ENCODE data around the gene SIK2. TPM values are rescaled to one million over a fixed set of nuclear protein-coding genes. Genes with fewer than 3 reads are reported as not detected.

SIK2 gene
- total and polyA plus RNA-seq, 10 donors = 1.7 to 23.8 (median 14.9) TPM

DNA sequence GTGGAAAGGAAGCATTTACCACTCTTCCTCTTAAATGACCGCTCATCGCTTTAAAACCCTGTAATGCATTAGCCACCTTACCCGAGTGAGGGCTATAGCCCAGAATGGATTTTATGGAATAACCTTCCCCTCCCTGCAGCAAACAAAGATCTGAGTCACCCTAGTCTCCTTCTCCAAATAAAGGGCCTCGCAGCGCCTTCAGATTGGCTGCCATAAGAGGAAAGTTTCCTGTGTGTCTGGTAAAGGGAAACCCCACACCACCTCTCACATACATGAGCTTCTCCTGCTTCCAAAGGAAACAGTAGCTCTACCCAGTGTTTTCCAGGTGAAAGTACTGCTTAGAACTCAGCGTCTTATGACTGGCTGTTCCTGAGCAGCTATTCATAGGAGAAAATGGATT lies 116.2 kb downstream of the SIK2 start:
- 88 to 95% (median 94%) methylated on average over 6 of the region's 6 CpGs for WGBS, 5 donors
- intact Hi-C loops (cut with DNase I; ENCODE audit: low total_unique reads) = no loop called here
- peaks cover 0 to 96% (median 64%) of the 10 kb centered on the region in 6 donors for H3K36me3 ChIP-seq
- peaks cover 0 to 11% (median 0%) of the 10 kb centered on the region in 6 donors for H3K4me1 ChIP-seq
- no peak overlapping the region for H3K27ac ChIP-seq
- no peak for DNase-seq
- no peak overlapping the region for H3K4me3 ChIP-seq
- no peaks in the 10 kb centered on the region for H3K9me3 ChIP-seq
- TF ChIP-seq, protein P1, sequence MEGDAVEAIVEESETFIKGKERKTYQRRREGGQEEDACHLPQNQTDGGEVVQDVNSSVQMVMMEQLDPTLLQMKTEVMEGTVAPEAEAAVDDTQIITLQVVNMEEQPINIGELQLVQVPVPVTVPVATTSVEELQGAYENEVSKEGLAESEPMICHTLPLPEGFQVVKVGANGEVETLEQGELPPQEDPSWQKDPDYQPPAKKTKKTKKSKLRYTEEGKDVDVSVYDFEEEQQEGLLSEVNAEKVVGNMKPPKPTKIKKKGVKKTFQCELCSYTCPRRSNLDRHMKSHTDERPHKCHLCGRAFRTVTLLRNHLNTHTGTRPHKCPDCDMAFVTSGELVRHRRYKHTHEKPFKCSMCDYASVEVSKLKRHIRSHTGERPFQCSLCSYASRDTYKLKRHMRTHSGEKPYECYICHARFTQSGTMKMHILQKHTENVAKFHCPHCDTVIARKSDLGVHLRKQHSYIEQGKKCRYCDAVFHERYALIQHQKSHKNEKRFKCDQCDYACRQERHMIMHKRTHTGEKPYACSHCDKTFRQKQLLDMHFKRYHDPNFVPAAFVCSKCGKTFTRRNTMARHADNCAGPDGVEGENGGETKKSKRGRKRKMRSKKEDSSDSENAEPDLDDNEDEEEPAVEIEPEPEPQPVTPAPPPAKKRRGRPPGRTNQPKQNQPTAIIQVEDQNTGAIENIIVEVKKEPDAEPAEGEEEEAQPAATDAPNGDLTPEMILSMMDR (IDR thresholded peaks at IDR 0.05 in 8 of 11, conservative IDR thresholded peaks at IDR 0.05 in 3 of 11) = no peak
- no peak for TF ChIP-seq POLR2A (IDR thresholded peaks at IDR 0.05)
- TF ChIP-seq POLR2AphosphoS5 (IDR thresholded peaks at IDR 0.05) = no peak
- no peaks in the 10 kb centered on the region for H3K27me3 ChIP-seq (replicated peaks in 1 of 7)

DNA sequence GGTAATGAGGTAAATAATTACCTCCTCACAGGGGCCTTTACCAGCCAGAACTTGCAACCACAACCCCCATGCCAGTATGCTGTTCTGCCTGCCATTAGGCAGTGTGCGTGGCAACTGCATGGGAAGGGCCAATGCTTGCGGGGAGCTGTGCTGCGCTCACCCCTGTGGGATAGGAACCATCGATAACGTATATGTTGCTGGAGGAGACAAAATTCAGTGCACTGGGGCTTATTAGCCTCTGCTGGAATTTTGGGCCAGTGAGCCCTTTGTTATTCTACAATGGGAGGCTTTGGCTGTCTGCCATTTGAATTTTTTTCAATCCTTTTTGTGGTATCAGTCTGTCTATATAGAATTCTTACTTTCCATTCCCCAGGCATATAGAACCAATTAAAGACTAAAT lies 116.6 kb downstream of the SIK2 start:
- TF ChIP-seq POLR2AphosphoS5 (IDR thresholded peaks at IDR 0.05) = peak in 1 of 3 donors; percentile 28
- TF ChIP-seq, protein P1 (IDR thresholded peaks at IDR 0.05 in 8 of 11, conservative IDR thresholded peaks at IDR 0.05 in 3 of 11) = no peak
- TF ChIP-seq POLR2A (IDR thresholded peaks at IDR 0.05) = no peak
- no peak overlapping the region for H3K27ac ChIP-seq
- intact Hi-C loops (cut with DNase I; ENCODE audit: low total_unique reads) = no loop called here
- H3K27me3 ChIP-seq (replicated peaks in 1 of 7) = no peaks in the 10 kb centered on the region
- no peaks in the 10 kb centered on the region for H3K9me3 ChIP-seq
- H3K36me3 ChIP-seq = peaks cover 0 to 96% (median 66%) of the 10 kb centered on the region in 6 donors
- no peak for DNase-seq
- 97 to 99% (median 98%) methylated on average over 5 of the region's 5 CpGs for WGBS, 5 donors
- peaks cover 0 to 11% (median 0%) of the 10 kb centered on the region in 6 donors for H3K4me1 ChIP-seq
- H3K4me3 ChIP-seq = no peak overlapping the region

DNA sequence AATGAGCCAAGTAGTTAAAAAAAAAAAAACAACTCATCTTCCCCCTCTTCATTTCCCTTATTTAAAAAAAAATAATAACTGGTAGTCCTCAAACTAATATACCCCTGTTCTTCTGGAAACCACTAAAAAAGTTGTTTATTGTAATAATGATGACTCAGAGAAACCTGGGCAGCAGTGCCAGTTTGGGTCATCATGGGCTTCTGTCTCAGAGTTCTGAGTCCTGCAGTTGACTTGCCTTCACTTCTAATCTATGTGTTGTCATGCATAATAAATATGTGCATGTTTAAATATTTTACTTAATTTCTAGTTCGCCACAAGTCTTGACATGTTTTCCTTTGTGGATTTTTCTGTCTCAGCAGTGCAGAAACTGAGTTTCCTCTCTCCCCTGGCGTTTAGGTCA lies 117.1 kb downstream of the SIK2 start:
- Histone ChIP-seq H3K27me3 (replicated peaks in 1 of 7) (no peaks in the 10 kb centered on the region), H3K9me3 (no peaks in the 10 kb centered on the region), H3K27ac (no peak overlapping the region), H3K4me3 (no peak overlapping the region), H3K4me1 (peaks cover 0 to 10% (median 0%) of the 10 kb centered on the region in 6 donors), H3K36me3 (peaks cover 0 to 96% (median 68%) of the 10 kb centered on the region in 6 donors)
- 72 to 87% (median 83%) methylated on average over 2 of the region's 2 CpGs for WGBS, 5 donors
- TF ChIP-seq POLR2AphosphoS5 (IDR thresholded peaks at IDR 0.05) = no peak
- no peak for TF ChIP-seq POLR2A (IDR thresholded peaks at IDR 0.05)
- TF ChIP-seq, protein P1 (IDR thresholded peaks at IDR 0.05 in 8 of 11, conservative IDR thresholded peaks at IDR 0.05 in 3 of 11) = no peak
- intact Hi-C loops (cut with DNase I; ENCODE audit: low total_unique reads) = no loop called here
- DNase-seq = no peak

DNA sequence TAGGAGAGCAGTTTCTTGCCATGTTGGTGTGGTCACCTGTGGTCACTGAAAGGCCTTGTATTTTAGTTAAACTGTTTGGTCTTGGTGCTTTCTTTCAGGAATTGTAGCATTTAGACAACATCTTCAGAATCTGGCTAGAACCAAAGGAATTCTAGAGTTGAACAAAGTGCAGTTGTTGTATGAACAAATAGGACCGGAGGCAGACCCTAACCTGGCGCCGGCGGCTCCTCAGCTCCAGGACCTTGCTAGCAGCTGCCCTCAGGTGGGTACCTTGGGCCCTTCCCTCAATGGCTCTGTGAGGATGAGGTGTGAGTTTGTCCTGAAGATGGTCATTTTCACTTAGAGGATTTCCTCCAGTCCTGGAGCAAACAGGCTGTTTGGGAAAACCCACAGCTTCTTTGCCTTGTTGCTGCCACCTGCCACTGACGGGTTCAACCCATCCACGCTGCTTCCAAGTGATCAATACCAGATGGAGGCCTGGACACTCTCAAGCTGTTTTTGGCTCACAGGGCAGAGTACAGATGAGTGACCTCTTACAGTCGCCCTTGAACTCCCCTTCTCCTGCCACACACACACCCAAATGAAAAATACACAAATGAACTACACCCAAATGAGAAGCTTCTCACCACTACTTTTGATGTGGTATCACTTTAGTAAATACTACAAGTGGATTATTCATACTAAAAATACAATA lies 118.7 kb downstream of the SIK2 start:
- Histone ChIP-seq H3K9me3 (no peaks in the 10 kb centered on the region), H3K27ac (no peak overlapping the region), H3K4me3 (no peak overlapping the region), H3K27me3 (replicated peaks in 1 of 7) (no peaks in the 10 kb centered on the region), H3K4me1 (no peaks in the 10 kb centered on the region), H3K36me3 (peaks cover 0 to 96% (median 79%) of the 10 kb centered on the region in 6 donors)
- no peak for DNase-seq
- intact Hi-C loops (cut with DNase I; ENCODE audit: low total_unique reads) = no loop called here
- 93 to 95% (median 95%) methylated on average over 7 of the region's 7 CpGs for WGBS, 5 donors
- TF ChIP-seq, protein P1 (IDR thresholded peaks at IDR 0.05 in 8 of 11, conservative IDR thresholded peaks at IDR 0.05 in 3 of 11) = no peak
- TF ChIP-seq POLR2AphosphoS5 (IDR thresholded peaks at IDR 0.05) (no peak), POLR2A (IDR thresholded peaks at IDR 0.05) (no peak)

Measured in spleen (tissue), 11 donors.